Neural cell (in vitro differentiated cells): ENCODE results near the gene GABRG3. TPM values are rescaled to one million over a fixed set of nuclear protein-coding genes. Genes with fewer than 3 reads are reported as not detected.

ENCODE experiments used
- H2AFZ ChIP-seq: fragments of 200-600, 300-800 bp; sonication (generic), shearing (Covaris generic); 2 replicates; pipeline ENCODE4 v1.6.0; 2014; ENCODE audit warnings: low read depth, mild to moderate bottlenecking, antibody characterized with exemption, low read length, moderate library complexity
- H3F3A ChIP-seq: fragments of 200-600 bp; shearing (Covaris generic); 2 replicates; pipeline ENCODE4 v1.6.1; 2016; ENCODE audit warnings: mild to moderate bottlenecking, moderate library complexity, mixed read lengths, antibody characterized with exemption, low read length; ENCODE audit not compliant: insufficient read depth, poor library complexity, severe bottlenecking
- H3K27ac ChIP-seq: fragments of 200-600, 300-800 bp; sonication (generic), shearing (Covaris generic); 2 replicates; pipeline ENCODE4 v1.5.1; 2014; ENCODE audit warnings: mild to moderate bottlenecking, low read length, moderate library complexity
- H3K27me3 ChIP-seq: fragments of 300-800, 200-600 bp; sonication (generic), shearing (Covaris generic); 2 replicates; pipeline ENCODE4 v1.6.0; 2014; ENCODE audit warnings: mild to moderate bottlenecking, low read depth, low read length, moderate library complexity; ENCODE audit not compliant: insufficient read depth
- H3K36me3 ChIP-seq: fragments of 300-800, 200-600 bp; sonication (generic), shearing (Covaris generic); 2 replicates; pipeline ENCODE4 v1.5.1; 2014; ENCODE audit warnings: mild to moderate bottlenecking, antibody characterized with exemption, low read length, moderate library complexity; ENCODE audit not compliant: insufficient read depth
- H3K4me2 ChIP-seq: fragments of 300-800, 200-600 bp; sonication (generic), shearing (Covaris generic); 2 replicates; pipeline ENCODE4 v1.6.0; 2014; ENCODE audit warnings: mild to moderate bottlenecking, low read length
- H3K4me3 ChIP-seq: fragments of 300-800, 200-600 bp; sonication (generic), shearing (Covaris generic); 2 replicates; pipeline ENCODE4 v1.5.1; 2014; ENCODE audit warnings: mild to moderate bottlenecking, low read length, moderate library complexity
- H3K79me2 ChIP-seq: fragments of 200-600 bp; shearing (Covaris generic); replicated peaks from 2 replicates; pipeline ENCODE4 v1.6.0; 2014; ENCODE audit warnings: mild to moderate bottlenecking, low read length, moderate library complexity; ENCODE audit not compliant: insufficient read depth
- H3K9ac ChIP-seq: fragments of 300-800, 200-600 bp; sonication (generic), shearing (Covaris generic); 2 replicates; pipeline ENCODE4 v1.6.1; 2016; ENCODE audit warnings: mild to moderate bottlenecking, low read length, mixed read lengths
- H3K9me2 ChIP-seq: fragments of 200-600 bp; shearing (Covaris generic); 2 replicates; pipeline ENCODE4 v1.6.1; 2016; ENCODE audit warnings: mild to moderate bottlenecking, low read length, mixed read lengths; ENCODE audit not compliant: insufficient read depth
- H3K9me3 ChIP-seq: fragments of 200-600, 300-800 bp; sonication (generic), shearing (Covaris generic); 2 replicates; pipeline ENCODE4 v1.6.1; 2016; ENCODE audit warnings: mild to moderate bottlenecking, mixed run types, low read length, moderate library complexity, mixed read lengths
- H4K20me1 ChIP-seq: fragments of 200-600 bp; shearing (Covaris generic); 2 replicates; pipeline ENCODE4 v1.6.1; 2016; ENCODE audit warnings: mild to moderate bottlenecking, mixed run types; ENCODE audit not compliant: insufficient read depth
- EZH2 ChIP-seq: fragments of 200-600, 300-800 bp; shearing (Covaris generic), sonication (generic); IDR thresholded peaks from 2 replicates; pipeline ENCODE4 v1.6.1; 2014; ENCODE audit warnings: antibody characterized with exemption, low read length, borderline replicate concordance, mild to moderate bottlenecking; ENCODE audit not compliant: insufficient read depth, poor library complexity, severe bottlenecking
- MXI1 ChIP-seq: fragments of 450-650 bp; conservative IDR thresholded peaks from 2 replicates; pipeline ENCODE4 v1.6.1; 2014; ENCODE audit warnings: antibody characterized with exemption, mild to moderate bottlenecking; ENCODE audit not compliant: poor library complexity, severe bottlenecking
- POLR2AphosphoS5 ChIP-seq: IDR thresholded peaks from 2 replicates; pipeline ENCODE4 v1.6.1; 2012
- REST ChIP-seq: IDR thresholded peaks from 2 replicates; pipeline ENCODE4 v1.6.1; 2012; ENCODE audit warnings: borderline replicate concordance
- SMC3 ChIP-seq: fragments of 450-650 bp; conservative IDR thresholded peaks from 2 replicates; pipeline ENCODE4 v1.6.1; 2014; ENCODE audit warnings: antibody characterized with exemption, mild to moderate bottlenecking, moderate library complexity; ENCODE audit not compliant: poor library complexity
- TAF1 ChIP-seq: IDR thresholded peaks from 2 replicates; pipeline ENCODE4 v1.6.1; 2012; ENCODE audit warnings: low read depth
- polyA plus RNA-seq: library from polyadenylated mRNA; depleted of rRNA; stranded (reverse); fragments of >200 nt; gene quantifications from 2 replicates; pipeline ENCODE4 v1.2.3, GENCODE V29; 2014

GABRG3 gene
- polyA plus RNA-seq, 1 donor from 2014 or later: 1.2 TPM

GRCh38 chr15:27087651-27088583 is 116.9 kb downstream of the GABRG3 start:
- Histone ChIP-seq H3K4me2 (no peak overlapping the region), H3K9me3 (no peaks in the 10 kb centered on the region), H2AFZ (no peak overlapping the region), H3F3A (no peaks in the 10 kb centered on the region), H3K36me3 (no peaks in the 10 kb centered on the region), H4K20me1 (no peaks in the 10 kb centered on the region), H3K4me3 (no peak overlapping the region), H3K9me2 (no peaks in the 10 kb centered on the region), H3K27ac (no peak overlapping the region), H3K27me3 (no peaks in the 10 kb centered on the region), H3K9ac (no peak overlapping the region), H3K79me2 (no peaks in the 10 kb centered on the region)
- TF ChIP-seq EZH2 (no peak), TAF1 (no peak), MXI1 (no peak), SMC3 (no peak), REST (no peak)

- H3K27ac ChIP-seq: no peak overlapping the region
- no peak overlapping the region for H3K4me3 ChIP-seq
- H4K20me1 ChIP-seq: no peaks in the 10 kb centered on the region
- H3K4me2 ChIP-seq: no peak overlapping the region
- no peaks in the 10 kb centered on the region for H3F3A ChIP-seq
- H3K9me3 ChIP-seq: no peaks in the 10 kb centered on the region
- H2AFZ ChIP-seq: no peak overlapping the region
- no peaks in the 10 kb centered on the region for H3K79me2 ChIP-seq
- no peak overlapping the region for H3K9ac ChIP-seq
- H3K36me3 ChIP-seq: no peaks in the 10 kb centered on the region
- TF ChIP-seq EZH2 (no peak), MXI1 (no peak), POLR2AphosphoS5 (no peak)
- no peaks in the 10 kb centered on the region for H3K9me2 ChIP-seq
- H3K27me3 ChIP-seq: no peaks in the 10 kb centered on the region
These were observed 117.7 kb downstream of the GABRG3 start for GRCh38 chr15:27088584-27089232.

GRCh38 chr15:27089233-27089586 is 118.2 kb downstream of the GABRG3 start:
- Histone ChIP-seq H2AFZ (no peak overlapping the region), H3K9me3 (no peaks in the 10 kb centered on the region), H3K4me2 (no peak overlapping the region), H3K27me3 (no peaks in the 10 kb centered on the region), H3K27ac (no peak overlapping the region), H3K79me2 (no peaks in the 10 kb centered on the region), H3K4me3 (no peak overlapping the region), H3F3A (no peaks in the 10 kb centered on the region), H4K20me1 (no peaks in the 10 kb centered on the region), H3K9me2 (no peaks in the 10 kb centered on the region), H3K36me3 (no peaks in the 10 kb centered on the region), H3K9ac (no peak overlapping the region)
- no peak for TF ChIP-seq POLR2AphosphoS5
- TF ChIP-seq REST: no peak
- TF ChIP-seq SMC3: no peak
- no peak for TF ChIP-seq EZH2
